HG02870 (cell line): ENCODE data around the gene NRN1.
"Not testable (repeated sequence)": the region's sequence is repeated elsewhere in the genome, so short reads cannot be mapped to it uniquely, and the experiment has no call there.

Experiments used
- ATAC-seq: cut with Tn5 transposase; IDR thresholded peaks from one replicate; pipeline ENCODE4 v1.9.1; 2021; ENCODE audit warnings: mild to moderate bottlenecking, moderate library complexity; ENCODE audit not compliant: unreplicated experiment

NRN1 gene

DNA sequence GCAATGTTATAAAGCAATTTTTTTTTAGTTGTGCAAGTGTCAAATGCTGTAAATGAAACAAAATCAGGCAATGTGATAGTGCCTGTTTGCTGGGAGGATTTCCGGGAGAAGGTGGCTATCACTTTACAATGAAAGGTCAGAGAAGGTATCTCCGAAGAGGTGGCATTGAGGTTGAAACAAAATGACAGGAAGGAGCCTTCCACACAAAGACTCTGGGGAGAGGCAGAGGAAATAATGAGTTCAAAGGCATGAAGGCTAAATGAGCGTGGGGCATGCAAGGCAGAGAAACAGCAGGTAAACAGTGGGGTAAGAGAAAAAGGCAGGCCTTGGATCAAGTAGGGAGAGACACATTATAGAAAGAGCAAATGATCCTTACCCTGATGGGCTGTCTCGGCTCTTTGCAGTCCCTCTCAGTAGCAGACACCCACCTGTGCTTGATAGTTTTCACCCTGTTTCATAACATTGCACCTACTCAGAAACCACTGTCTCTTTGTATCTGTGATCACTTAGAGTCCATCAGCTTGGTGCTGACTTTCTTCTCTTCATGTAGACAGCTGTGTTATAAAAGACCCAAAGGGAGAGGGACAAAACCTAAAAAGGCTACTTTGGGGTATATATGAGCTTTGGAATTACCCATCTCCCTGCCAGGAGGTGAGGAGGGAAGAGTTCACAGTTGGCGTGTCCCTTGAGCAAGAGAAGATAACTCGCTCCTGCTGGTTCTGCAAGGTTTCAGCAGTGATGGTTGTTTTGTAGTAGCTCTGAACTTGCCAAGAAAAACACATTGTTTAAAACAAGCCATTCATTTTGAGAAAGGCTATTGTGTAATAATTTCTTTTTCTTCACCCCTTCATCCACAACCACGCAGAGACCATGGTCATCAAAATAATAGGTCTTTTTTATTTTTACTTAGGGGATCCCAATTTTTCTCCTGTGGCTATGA lies 22.3 kb downstream of the NRN1 start:
- ATAC-seq = no peak

DNA sequence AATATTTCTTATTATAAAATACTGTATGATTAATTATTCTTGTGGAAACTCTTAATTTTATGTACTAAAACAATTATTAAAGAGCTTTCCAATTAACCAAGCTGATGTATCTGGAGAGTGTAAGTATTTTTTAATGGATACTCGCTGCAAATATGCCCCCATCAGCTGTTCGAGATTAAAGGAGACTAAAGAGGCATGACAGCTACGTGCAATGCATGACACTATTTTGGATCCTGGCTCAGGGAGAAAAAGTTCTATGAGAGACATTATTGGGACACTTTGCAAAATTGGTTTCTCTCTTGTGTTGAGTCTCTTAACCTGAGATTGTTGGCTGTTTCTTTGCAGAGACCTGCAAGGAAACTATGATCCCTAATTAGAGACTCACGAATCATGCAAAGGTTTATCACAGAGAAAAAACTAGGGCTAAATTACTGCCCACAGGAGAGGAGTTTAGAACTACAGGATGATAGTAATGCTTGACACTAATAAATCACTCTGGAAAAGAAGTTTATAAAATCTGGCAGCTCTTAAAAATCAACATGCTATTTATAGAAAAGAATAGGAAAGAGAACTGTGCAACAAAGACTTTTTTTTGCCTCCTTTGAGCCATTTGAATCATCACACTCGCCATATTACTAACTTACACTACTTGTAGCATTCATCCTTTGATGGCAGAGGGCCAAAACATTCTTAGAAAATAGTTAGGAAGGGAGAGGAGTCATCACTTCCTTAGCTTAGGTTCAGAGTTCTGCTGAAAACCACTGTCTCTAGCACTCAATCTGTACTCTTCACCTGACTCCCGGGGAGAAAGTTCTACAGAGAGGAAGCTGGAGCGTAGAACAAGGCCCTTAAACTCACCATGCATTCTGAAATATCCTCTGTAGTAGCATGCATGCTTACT lies 25.3 kb downstream of the NRN1 start:
- no peak for ATAC-seq

DNA sequence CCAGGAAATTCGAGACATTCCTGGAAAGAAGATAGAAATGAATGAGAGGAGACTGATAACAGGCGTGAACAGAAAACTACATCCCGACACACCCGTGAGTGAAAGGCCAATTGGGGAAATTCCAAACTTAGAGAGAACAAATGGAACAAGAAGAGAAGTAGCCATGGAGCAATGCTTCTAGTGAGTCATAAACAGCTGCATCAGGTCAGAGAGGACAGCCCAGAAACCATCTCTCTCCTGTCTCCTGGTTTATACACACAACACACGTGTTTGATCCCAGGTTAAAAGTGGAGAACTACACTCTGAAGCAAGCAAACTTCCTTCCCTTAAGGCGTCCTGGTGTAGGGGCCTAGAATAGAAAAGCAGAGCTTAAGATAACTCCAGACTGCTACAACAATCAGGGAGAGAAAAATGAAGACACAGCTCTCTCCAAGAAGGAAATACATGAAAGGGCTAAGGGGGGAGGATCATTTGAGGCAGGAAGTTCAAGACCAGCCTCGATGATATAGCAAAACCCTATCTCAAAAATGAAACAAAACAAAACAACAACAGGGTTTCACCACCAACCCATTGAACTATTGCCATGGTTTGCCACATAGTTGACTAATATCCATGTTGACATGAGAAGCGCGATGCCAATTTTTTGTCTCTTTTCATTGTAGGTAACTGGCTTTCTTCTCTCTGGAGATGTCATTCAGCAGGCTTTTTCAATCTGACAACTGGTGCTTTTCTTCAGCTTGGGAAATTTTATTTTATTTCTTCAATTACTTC lies 26.9 kb downstream of the NRN1 start:
- ATAC-seq = no peak

- no peak for ATAC-seq
Measured at GRCh38 chr6:5976811-5977210, 29.9 kb downstream of the NRN1 start.

GRCh38 chr6:5968817-5969734 lies 37.6 kb downstream of the NRN1 start:
- no peak for ATAC-seq

GRCh38 chr6:5968036-5968435 lies 38.7 kb downstream of the NRN1 start:
- not testable (repeated sequence) for ATAC-seq

- no peak for ATAC-seq
Measured at GRCh38 chr6:5967594-5967993, 39.1 kb downstream of the NRN1 start.

- ATAC-seq = no peak
Measured at GRCh38 chr6:5962794-5963193, 43.9 kb downstream of the NRN1 start.

GRCh38 chr6:5961836-5962235 lies 44.9 kb downstream of the NRN1 start:
- ATAC-seq = no peak

DNA sequence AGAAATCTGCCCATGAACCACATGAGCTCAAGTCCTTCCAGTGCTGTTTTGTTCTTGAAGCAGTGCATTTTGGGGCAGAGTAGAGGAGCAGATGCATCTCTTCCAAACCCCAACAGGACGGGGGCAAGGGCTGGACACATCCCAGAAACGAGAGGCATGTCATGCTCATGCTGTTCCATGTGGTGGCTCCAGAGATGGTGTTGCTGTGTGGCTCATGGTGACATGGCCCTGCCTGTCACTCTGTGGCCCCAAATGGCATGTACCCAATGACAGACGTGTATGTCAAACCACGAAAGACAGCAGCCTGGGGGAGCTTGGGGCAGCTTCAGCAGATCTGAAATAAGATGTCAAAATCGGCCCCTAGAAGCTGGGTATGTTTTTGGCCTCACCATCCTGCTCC lies 46.3 kb downstream of the NRN1 start:
- ATAC-seq = no peak

DNA sequence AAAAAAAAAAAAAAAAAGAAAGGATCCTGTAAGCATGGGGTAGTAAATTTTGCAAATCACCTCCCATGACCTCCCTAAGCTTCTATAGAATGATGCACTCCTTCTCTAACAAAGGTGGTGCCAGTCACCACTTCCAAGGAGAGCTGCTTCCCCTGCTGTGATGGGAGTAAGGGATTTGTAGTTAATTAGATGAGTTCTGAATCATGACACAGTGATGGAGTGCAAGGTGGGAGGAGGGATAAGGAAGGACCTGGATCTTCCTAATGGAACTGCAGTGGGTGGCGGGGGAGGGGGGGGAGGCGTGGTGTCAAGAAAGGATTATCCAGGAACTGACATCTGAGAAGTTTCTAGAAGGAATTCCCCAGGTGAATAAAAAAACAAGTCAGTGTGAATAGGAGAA lies 47.8 kb downstream of the NRN1 start:
- no peak for ATAC-seq

GRCh38 chr6:5956939-5957338 lies 49.8 kb downstream of the NRN1 start:
- no peak for ATAC-seq

DNA sequence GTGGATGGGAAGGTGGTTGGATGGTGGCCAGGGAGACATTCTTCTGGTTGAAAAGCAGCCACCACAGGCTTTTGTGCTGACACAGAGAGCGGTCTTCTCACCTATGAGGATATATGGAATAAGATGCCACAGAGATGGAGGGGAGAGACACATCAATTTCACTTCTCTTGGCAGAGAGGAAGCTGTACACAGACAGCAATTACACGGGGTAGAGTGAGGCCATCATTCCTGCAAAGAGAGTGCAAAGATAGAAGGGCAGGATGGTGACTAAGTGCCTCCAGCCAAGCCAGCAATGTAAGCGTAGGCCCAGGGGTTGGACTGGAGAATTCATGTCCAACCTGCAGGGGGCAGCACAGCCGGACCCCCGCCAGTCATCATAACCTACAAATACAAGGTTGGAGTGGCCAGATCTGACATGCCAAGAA lies 56.4 kb downstream of the NRN1 start:
- ATAC-seq = no peak
